CD4-positive, alpha-beta T cell treated with Interleukin-2 at 100 ng/mL for 4 hours (primary cell): ENCODE data around the gene CHERP.
"Not testable (repeated sequence)": the region's sequence is repeated elsewhere in the genome, so short reads cannot be mapped to it uniquely, and the experiment has no call there.

Experiments used
- DNase-seq: peaks from one replicate; pipeline ENCODE4 v3.0.0-alpha.2; 2020; ENCODE audit warnings: low spot score

Gene CHERP

DNA sequence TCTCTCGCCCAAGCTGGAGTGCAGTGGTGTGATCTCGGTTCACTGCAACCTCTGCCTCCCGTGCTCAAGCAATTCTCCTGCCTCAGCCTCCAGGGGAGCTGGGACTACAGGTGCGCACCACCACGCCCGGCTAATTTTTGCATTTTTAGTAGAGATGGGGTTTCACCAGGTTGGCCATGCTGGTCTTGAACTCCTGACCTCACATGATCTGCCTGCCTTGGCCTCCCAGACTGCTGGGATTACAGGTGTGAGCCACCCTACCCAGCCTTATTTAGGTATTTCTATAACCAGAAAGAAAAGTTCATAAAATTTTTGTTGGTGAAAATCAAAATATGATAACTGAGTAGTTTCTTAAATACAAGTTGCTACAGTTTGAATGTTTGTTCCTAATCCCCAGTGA lies 1.5 kb upstream of the CHERP start:
- DNase-seq = not testable (repeated sequence)

GRCh38 chr19:16542910-16543472 lies 754 bp upstream of the CHERP start:
- no peak for DNase-seq

DNA sequence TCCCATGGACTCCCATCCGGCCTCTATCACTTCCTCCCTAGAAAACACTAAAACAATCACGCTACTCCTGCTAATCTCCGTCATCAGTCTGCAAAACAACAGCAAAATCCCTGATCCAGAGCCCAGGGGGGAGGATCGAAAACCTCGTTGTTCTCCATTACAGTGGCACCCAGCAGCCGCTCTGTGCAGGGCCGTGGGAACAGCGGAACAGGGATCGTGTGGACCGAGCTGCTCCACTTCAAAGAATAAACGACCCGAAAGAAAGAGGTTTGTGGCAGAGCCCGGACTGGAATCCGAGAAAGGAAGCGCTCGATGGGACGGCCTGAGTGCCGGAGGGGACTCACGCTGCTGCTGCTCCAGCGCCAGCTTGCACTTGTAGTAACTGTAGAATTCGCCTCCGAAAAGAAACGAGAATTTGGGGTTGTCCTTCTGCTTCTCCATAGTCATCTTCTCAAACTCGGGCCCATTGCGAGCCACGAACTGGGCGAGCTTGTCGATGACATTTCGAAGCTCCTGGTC lies 652 bp downstream of the CHERP start:
- DNase-seq = peak; percentile 1

GRCh38 chr19:16540948-16541347 lies 1.3 kb downstream of the CHERP start:
- no peak for DNase-seq

- DNase-seq = no peak
These were observed 5.1 kb downstream of the CHERP start for GRCh38 chr19:16537111-16537510.

- no peak for DNase-seq
These were observed 6.1 kb downstream of the CHERP start for GRCh38 chr19:16536130-16536529.

DNA sequence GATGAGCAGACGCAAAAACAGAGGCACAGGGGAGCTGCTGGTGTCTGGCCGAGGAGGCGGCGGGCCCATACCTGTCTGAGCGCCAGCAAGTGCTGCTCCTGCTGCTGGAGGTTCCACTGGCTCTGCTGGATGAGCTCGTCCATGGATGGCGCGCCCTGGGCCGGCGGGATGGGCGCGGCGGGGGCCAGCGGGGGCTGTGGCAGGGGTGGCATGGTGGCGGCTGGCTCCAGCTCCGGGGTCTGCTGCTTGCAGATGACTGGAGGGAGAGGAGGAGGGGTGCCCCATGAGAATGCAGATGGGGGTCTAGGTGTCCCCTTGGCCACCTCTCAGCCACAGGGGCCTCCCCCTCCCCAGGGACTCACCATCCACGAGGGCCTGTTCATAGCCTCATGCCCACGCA lies 6.9 kb downstream of the CHERP start:
- no peak for DNase-seq

- DNase-seq = no peak
These were observed 9.6 kb downstream of the CHERP start for GRCh38 chr19:16532440-16533234.

DNA sequence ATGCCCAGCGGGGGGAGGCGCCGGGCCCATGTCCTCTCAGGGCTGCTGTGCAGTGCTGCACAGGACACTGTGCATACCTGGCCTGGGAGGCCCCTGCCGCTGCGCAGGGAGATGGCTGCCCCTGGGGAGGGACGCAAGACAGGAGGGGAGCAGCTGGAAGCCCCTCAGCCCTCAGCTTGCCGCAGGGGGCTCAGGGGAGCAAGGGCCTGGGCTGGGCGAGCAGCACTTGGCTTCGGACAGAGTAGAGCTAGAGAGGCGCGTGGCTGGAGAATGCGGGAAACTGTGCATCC lies 10.9 kb downstream of the CHERP start:
- DNase-seq = no peak

DNA sequence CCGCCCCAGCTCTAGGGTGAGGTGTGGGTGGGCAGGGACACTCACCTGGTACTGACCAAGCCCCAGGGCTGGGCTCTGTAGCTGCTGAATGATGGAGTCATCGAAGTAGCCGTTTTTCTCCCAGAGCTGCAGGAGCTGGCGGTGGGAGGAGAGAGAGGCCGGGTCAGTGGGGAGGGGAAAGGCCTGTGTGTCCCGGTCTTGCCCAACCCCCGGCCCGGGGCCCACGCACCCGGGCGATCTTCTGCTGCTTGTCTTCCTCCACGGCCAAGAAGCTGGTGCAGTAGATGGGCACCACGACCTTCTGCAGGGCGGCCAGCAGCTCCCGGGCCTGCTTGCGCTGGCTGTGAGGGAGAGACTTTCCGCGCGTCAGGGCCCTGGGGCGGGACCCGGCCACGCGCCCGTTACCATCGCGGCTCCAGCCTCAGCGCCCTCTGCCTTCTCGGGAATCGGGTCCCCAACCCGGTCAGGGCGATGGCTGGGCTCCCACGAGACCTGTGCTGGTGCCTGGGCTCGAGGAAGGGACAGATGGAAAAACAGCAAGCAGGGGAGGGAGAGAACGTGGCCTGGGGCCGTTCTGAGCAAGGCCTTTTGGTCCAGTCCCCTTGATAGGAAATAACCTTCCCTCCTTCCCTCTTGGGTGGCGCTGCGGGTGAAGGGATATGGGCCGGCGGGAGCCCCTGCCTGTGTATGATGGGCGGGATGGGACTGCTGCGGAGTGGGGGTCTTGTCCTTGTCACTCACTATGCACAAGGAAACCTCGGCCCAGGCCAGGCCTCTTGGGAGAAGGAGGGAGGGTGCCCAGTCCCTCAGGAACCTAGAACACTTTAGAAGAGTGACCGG lies 11.5 kb downstream of the CHERP start:
- no peak for DNase-seq

GRCh38 chr19:16529466-16530144 lies 12.6 kb downstream of the CHERP start:
- no peak for DNase-seq

DNA sequence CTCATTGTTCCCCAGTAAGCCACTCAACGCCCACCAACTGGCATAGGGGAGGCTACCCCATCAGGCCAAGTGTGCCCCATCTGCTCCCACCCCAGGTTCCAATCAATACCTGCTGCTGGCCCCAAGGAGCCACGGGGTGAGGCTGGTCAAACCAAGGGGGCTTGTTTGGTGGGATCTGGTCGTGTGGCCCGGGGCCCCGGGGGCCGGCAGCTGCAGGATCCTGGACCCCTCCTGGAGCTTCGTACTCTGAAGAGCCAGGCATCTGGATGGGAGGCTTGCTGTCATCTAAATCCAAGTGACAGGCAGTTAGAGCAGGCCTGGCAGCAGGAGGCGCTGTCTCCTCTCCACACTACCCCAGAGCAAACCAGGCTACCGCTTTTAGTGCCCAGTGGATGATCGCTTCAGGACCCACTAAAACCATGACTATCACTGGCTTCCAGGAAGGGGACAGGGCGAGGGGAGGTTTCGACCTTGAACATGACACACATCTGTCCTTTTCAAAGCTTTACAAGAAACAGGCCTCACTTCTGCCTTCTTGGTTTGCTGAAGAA lies 14.2 kb downstream of the CHERP start:
- DNase-seq = peak; percentile 45

DNA sequence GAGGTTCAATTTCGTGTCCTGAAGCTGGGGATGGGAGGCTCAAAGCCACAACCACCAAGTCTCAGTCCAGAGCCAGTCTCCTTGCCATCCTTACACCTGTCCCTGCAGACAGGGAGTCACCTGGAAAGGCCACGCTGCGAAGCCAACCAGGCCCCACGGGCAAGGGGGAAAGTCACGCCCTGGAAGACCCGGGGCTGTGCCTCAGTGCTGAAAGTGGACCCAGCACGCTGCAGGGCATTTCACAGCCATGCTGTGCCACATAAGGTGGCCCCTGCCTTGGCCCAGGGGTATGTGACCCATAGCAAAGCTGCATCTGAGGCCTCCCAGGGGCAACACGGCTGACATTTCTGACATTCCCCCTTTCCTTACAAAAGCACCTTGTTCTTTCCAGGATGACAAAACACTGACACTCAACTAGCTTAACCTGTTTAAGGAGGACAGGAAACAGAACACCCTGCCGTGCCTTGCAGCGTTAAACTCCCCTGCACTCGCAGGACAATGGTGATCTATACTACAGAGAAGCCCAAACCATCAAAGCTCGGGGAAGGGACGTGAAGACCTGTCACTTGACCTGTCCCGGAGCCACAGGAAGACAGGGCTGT lies 14.8 kb downstream of the CHERP start:
- DNase-seq = no peak

DNA sequence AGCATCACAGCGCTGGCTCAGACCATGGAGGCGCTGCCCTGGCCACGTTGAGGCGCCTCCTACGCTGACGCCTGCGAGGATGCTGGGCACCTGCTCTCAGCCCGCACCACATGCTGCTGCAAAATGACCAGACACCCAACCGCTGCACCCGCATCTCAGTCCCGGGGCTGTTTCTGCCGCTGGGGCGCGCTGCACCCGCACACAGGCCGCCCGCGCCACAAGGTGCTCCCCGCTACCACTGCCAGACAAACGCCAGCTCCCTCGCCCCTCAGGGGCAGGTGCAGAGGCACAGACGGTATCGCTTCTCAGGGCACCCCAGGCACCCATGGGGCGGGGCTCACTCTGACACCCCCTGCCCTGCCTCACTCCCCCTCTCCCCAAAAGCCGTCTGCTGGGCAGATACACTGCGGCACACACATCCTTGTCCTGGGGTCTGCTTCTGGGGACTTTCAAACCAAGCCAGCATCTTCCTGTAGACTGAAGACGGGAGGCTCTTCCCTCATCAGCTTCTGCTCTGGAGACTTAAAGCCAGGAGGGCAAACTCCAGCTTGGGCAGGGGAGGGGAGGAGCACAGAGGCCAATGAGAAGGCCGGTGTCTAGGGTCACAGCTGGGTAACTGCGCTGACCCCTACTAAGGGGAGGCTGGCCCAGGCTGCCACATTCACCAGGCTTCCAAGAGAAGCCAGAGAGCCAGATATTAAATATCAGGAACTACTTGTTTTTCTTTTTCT lies 16.3 kb downstream of the CHERP start:
- DNase-seq = no peak

DNA sequence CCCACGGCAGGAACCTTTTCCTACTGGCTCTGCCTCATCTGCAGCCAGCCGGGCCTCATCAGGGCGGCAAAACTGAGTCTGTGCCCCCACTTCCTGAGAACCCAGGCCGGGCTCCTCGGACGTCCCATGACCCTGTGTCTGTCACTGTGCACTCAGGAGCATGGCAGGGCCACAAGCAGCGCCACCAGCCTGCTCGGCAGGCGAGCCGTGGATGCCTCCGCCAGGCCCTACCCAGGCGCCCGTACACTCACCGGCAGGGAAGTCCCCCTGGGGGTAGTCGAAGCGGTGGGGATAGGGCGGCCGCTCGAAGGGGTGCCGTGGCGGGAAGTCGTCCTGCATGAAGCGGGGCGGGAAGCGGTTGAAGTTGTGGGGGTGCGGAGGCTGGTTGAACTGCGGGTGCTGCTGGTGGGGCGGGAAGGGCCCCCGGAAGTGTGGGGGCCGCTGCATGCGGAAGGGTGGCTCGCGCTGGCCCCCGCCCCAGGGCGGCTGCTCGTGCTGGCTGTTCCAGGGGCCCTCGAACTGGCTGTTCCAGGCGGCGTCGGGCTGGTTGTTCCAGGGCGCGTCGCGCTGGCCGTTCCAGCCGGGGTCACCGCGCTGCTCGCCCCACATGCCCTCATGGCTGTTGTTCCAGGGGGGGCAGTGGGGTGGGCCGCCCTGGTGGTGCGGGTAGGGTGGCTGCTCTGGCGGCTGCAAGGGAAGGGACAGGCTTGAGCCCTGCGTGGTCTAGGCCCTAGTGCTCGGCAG lies 17.1 kb downstream of the CHERP start:
- no peak for DNase-seq

DNA sequence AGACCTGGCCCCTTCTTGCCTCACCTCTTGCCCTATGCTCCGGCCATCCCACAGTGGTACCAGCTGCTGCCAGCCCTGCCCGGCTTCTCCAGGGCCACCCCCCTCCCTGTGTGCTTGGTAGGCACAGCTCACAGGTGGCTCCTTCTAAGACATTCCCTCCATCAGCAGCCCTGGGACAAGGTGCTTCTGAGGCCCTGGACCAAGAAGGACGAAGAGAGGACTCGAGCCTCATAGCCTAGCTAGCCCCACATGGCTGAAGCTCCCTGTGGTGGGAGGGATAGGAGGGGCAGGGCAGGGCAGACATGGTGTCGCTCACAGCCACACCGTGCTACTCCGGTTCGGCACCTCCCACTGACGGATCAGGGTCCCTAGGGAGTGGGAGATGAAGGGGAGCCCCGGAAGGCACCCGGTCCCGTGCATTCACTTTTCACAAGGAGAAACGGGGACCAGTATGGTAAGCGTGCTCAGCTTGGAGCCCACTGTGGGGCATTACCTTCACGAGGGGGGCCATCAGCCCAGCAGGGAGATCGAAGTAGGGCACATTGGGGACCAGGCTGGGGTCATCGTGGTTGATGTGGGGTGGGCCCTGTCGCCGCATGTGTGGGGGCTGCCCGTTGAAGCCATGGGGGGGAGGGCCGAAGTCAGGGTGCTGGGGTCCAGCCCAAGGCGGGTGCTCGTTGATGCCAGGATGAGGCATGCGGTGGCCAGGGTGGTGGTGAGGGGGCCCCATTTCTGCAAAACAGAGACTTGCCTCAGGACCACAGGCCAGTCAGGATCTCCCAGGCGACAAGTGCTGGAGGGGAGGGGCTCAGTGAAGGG lies 19.5 kb downstream of the CHERP start:
- no peak for DNase-seq

- no peak for DNase-seq
These were observed 20.4 kb downstream of the CHERP start for GRCh38 chr19:16521715-16522289.

DNA sequence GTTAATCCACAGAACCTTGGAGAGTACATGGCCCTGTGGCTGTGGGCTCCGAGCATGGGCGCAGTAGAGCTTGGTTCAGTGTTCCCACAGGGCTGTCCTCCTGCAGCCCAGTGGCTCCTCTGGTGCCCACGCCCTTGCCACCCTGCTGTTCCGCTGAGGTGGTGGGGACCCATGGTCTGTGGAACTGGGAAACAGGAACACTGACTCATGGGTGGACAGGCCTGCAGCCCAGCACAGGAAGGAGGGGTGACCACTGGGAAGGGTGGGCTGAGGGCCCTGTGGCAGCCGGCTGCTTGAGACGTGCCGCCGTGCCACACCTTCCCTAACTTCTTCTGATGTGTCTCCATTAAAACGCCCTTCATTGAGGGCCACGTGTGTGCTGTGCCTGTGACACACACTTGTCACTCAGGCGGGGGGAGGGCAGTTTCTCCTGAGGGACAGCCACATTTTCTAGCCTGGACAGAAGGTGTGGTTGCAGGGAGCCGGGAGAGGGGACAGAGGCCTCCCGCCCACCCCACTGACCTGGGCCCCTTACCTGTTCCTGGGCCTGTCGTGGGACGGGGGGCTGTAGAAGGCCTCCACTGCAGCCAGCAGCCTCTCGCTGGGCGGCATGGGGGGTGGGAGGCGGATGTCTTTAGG lies 21.1 kb downstream of the CHERP start:
- no peak for DNase-seq
